OCI-LY3 (cell line): ENCODE measurements around the gene PRR23C.

Experiments
- H2AFZ ChIP-seq: fragments of 200-600, 300-600 bp; shearing (Covaris generic); 2 replicates; pipeline ENCODE4 v1.6.0; 2014; ENCODE audit warnings: antibody characterized with exemption, low read depth, low read length
- H3K27ac ChIP-seq: fragments of 200-600, 300-600 bp; sonication (generic); 2 replicates; pipeline ENCODE4 v1.5.1; 2014; ENCODE audit warnings: mild to moderate bottlenecking, low read length, moderate library complexity, mixed read lengths
- H3K27me3 ChIP-seq: fragments of 200-600, 300-600 bp; sonication (generic); 2 replicates; pipeline ENCODE4 v1.6.1; 2014; ENCODE audit warnings: low read depth, low read length, mixed read lengths
- H3K36me3 ChIP-seq: fragments of 200-600, 300-600 bp; sonication (generic); replicated peaks from 2 replicates; pipeline ENCODE3; 2014; ENCODE audit warnings: low read depth, low read length, mixed read lengths
- H3K4me1 ChIP-seq: fragments of 300-600, 200-600 bp; sonication (generic); 2 replicates; pipeline ENCODE4 v1.6.1; 2014; ENCODE audit warnings: low read length, mixed read lengths
- H3K4me2 ChIP-seq: fragments of 200-600, 300-600 bp; sonication (generic); 2 replicates; pipeline ENCODE4 v1.6.1; 2014; ENCODE audit warnings: low read length, mixed read lengths
- H3K4me3 ChIP-seq: fragments of 300-600, 200-600 bp; sonication (generic); 2 replicates; pipeline ENCODE4 v1.5.1; 2014; ENCODE audit warnings: antibody characterized with exemption, mild to moderate bottlenecking, low read length, moderate library complexity
- H3K79me2 ChIP-seq: fragments of 300-600, 200-600 bp; shearing (Covaris generic); 2 replicates; pipeline ENCODE4 v1.6.1; 2014; ENCODE audit warnings: mild to moderate bottlenecking, low read length, mixed read lengths
- H3K9ac ChIP-seq: fragments of 300-600, 200-600 bp; shearing (Covaris generic); 2 replicates; pipeline ENCODE4 v1.6.0; 2014; ENCODE audit warnings: mild to moderate bottlenecking, low read length, moderate library complexity
- H3K9me3 ChIP-seq: fragments of 200-600, 300-600 bp; shearing (Covaris generic); 2 replicates; pipeline ENCODE4 v1.6.1; 2014; ENCODE audit warnings: low read length, mixed read lengths; ENCODE audit not compliant: insufficient read depth
- H4K20me1 ChIP-seq: fragments of 200-600, 300-600 bp; sonication (generic); 2 replicates; pipeline ENCODE4 v1.6.1; 2016; ENCODE audit warnings: low read length, mixed read lengths; ENCODE audit not compliant: insufficient read depth
- EZH2phosphoT487 ChIP-seq: fragments of 200-600 bp; shearing (Covaris generic); IDR thresholded peaks from 2 replicates; pipeline ENCODE4 v1.6.1; 2018; ENCODE audit warnings: antibody characterized with exemption, mixed run types, low read depth
- TF ChIP-seq, protein P1 (sequence below): fragments of 200-600, 300-600 bp; sonication (generic); IDR thresholded peaks from 2 replicates; pipeline ENCODE4 v1.5.1; 2014; ENCODE audit warnings: antibody characterized with exemption, low read length, low read depth

Gene PRR23C

DNA sequence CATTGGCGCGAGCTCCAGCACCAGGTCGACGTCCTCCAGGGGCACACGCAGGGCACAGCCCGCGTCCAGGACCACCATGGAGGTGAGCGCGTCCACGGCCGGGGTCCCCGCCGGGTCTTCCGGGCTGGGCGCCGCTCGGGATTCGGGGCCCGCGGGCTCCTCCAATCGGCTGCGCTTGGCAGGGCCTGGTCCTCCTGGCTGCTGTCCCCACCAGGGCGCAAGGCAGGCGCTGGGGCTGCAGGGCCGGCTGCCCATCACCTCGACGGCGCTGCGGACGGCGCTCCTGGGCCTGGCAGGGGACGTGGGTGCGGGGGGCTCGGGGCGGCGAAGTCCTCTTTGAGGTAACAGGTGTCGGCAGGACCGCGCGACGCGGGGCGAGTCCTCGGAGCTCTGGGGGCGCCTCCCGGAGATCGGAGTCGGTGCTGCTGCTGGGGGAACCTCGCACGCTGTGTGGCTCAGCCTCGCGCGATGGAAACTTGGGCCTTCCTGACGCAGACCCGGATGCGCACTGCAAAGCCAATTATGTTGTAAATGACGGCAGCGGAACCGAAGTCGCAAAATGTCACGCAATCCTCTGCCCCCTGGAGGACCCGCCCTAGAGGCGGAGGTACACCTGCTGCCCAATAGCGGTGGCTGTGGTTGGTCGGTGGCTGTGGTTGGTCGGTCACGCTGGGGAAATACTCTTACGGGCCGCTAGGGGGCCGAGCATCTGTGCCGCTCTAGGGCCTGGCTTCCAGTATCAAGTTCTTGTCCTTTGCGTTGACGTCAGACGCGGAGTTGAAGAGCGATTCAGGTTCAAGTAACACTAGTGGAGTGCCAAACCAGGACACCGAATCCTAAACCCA lies at the start of gene PRR23C:
PRR23C (minus strand) TSS at position 527 of the 845 bp plus-strand sequence; CDS start at position 255, 272 bp downstream.
- no peaks in the 10 kb centered on the region for H4K20me1 ChIP-seq
- TF ChIP-seq EZH2phosphoT487 = no peak
- TF ChIP-seq, protein P1, sequence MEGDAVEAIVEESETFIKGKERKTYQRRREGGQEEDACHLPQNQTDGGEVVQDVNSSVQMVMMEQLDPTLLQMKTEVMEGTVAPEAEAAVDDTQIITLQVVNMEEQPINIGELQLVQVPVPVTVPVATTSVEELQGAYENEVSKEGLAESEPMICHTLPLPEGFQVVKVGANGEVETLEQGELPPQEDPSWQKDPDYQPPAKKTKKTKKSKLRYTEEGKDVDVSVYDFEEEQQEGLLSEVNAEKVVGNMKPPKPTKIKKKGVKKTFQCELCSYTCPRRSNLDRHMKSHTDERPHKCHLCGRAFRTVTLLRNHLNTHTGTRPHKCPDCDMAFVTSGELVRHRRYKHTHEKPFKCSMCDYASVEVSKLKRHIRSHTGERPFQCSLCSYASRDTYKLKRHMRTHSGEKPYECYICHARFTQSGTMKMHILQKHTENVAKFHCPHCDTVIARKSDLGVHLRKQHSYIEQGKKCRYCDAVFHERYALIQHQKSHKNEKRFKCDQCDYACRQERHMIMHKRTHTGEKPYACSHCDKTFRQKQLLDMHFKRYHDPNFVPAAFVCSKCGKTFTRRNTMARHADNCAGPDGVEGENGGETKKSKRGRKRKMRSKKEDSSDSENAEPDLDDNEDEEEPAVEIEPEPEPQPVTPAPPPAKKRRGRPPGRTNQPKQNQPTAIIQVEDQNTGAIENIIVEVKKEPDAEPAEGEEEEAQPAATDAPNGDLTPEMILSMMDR = no peak
- H3K79me2 ChIP-seq = no peaks in the 10 kb centered on the region
- no peak within 1 kb of the TSS for H2AFZ ChIP-seq
- no peak within 1 kb of the TSS for H3K4me3 ChIP-seq
- H3K4me1 ChIP-seq = no peaks in the 10 kb centered on the region
- H3K4me2 ChIP-seq = no peak within 1 kb of the TSS
- H3K27me3 ChIP-seq = 0 out of 2 replicates have a peak, but pooled peaks cover 4% of the 10 kb centered on the region
- no peak within 1 kb of the TSS for H3K27ac ChIP-seq
- no peaks in the 10 kb centered on the region for H3K9me3 ChIP-seq
- H3K36me3 ChIP-seq = no peaks in the 10 kb centered on the region
- H3K9ac ChIP-seq = no peak within 1 kb of the TSS

DNA sequence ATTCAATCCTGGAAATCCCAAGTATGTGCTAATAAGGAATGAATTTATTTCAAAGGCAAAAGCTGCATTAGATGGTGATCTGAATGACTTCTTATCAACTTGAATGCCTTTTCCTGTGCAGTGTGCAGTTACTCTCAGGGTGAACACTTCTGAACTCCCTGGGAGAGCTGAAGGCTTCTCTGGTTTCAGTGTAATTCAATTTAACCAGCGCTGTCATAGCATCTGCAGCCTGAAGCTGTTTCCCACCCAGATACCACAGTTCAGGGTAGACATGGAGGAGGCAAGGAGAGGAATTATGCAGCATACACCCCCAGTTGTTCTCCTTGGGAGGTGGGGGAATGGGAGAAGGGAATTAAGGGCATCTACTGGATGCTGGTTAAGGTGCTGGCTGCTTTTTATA lies 49.1 kb upstream of the PRR23C start:
- Histone ChIP-seq H3K27ac (no peak overlapping the region), H3K79me2 (no peaks in the 10 kb centered on the region), H3K9ac (no peak overlapping the region), H4K20me1 (no peaks in the 10 kb centered on the region), H2AFZ (no peak overlapping the region), H3K4me1 (no peaks in the 10 kb centered on the region), H3K9me3 (no peaks in the 10 kb centered on the region), H3K4me3 (no peak overlapping the region), H3K36me3 (no peaks in the 10 kb centered on the region), H3K27me3 (0 out of 2 replicates have a peak, but pooled peaks cover 6% of the 10 kb centered on the region), H3K4me2 (no peak overlapping the region)
- no peak for TF ChIP-seq EZH2phosphoT487
- TF ChIP-seq, protein P1 = no peak

DNA sequence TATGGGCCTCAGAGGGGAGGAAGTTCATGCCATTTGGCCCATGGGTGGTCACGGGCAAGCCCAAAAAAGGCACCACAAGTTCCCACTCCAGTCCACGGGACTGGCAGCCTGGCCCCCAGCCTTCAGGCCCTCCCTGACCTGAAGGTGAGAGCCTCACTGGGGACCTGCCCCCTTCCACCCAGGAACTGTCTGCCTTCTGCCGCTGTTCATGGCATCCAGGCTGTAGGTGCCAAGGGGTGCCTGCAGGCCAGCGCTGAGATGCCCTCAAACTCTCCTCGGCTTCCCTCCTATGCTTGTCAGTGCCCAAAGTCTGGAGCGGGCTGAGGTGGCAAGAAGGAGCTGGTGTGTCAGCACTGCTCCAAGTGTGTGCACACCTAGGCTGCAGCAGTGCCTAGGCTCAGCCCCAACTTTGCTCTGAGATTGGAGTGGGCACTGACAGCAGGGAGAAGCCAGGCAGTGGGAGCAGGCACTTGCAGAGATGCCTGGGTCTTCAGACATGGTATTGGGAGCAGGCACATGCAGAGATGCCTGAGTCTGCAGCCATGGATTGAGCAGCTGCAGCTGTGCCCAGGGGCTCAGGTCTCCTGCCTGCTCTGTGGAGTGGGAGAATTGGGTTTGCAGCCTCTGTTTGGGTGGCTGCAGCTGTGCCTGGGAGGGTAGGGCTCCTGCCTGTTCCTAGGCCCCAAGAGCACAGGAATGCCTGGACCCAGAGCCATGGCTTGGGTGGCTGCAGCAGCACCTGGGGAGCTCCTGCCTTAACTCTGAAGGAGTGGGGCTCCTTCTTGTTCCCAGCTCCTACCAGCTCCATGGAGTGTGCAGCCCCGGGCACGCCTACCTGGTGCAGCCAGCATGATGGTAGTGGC lies 44.0 kb upstream of the PRR23C start:
- Histone ChIP-seq H3K9ac (no peak overlapping the region), H4K20me1 (no peaks in the 10 kb centered on the region), H3K79me2 (no peaks in the 10 kb centered on the region), H3K27ac (no peak overlapping the region), H3K4me3 (no peak overlapping the region), H3K27me3 (peaks cover 15% of the 10 kb centered on the region; the same call in 1 of the 2 replicates), H3K36me3 (no peaks in the 10 kb centered on the region), H3K9me3 (no peaks in the 10 kb centered on the region), H3K4me2 (no peak overlapping the region), H3K4me1 (no peaks in the 10 kb centered on the region), H2AFZ (no peak overlapping the region)
- no peak for TF ChIP-seq EZH2phosphoT487

DNA sequence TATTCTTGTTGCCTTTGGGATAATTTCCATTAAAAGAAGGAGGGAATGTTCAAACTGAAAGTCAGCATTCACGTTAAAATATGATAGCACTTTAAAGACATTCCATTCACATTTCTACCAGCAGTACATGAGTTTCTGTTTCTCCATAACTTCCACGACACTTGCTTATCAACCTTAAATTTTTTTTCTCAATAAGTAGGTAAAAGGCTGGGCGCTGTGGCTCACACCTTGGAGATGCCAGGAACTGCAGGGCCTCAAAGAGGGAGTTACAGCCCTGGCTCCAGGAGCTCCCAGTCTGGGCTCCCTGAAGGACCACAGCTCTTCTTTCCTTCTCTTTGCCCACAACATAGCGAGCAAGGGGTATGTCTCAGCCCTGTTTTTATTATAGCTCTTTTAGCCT lies 42.9 kb upstream of the PRR23C start:
- peaks cover 15% of the 10 kb centered on the region; the same call in 1 of the 2 replicates for H3K27me3 ChIP-seq
- no peaks in the 10 kb centered on the region for H3K9me3 ChIP-seq
- H3K27ac ChIP-seq = no peak overlapping the region

More for the DNA sequence above, 42.9 kb upstream of the PRR23C start:
- H4K20me1 ChIP-seq = no peaks in the 10 kb centered on the region
- TF ChIP-seq, protein P1 = no peak
- no peak for TF ChIP-seq EZH2phosphoT487
- no peaks in the 10 kb centered on the region for H3K79me2 ChIP-seq
- no peak overlapping the region for H3K4me3 ChIP-seq
- no peak overlapping the region for H2AFZ ChIP-seq
- H3K4me2 ChIP-seq = no peak overlapping the region
- no peaks in the 10 kb centered on the region for H3K36me3 ChIP-seq
- no peak overlapping the region for H3K9ac ChIP-seq
- no peaks in the 10 kb centered on the region for H3K4me1 ChIP-seq
